CD14-positive monocyte (primary cell): Measurements from ENCODE around the gene SENP2. TPM values are rescaled to one million over a fixed set of nuclear protein-coding genes. Genes with fewer than 3 reads are reported as not detected.
A peak's percentile ranks its signal among the peaks of the same experiment; 100 is the strongest.

Source experiments
- DNase-seq, 3 donors: peaks; one replicate each; pipeline ENCODE4 v3.0.0-alpha.2; 2011 to 2022
- H2AFZ ChIP-seq: 2 replicates; pipeline ENCODE4 v1.6.0; 2012; ENCODE audit warnings: mild to moderate bottlenecking, low read depth, low read length, inconsistent platforms; ENCODE audit not compliant: insufficient read depth, poor library complexity, severe bottlenecking
- H3K27ac ChIP-seq, 2 donors: 1 replicate in 1 of 2; 2 replicates in 1 of 2; pipeline ENCODE4 v1.5.1; 2012 to 2013; ENCODE audit warnings: low read length in 2 of 2, control low read depth in 1 of 2, inconsistent platforms in 1 of 2, low read depth in 1 of 2, mild to moderate bottlenecking in 1 of 2
- H3K27me3 ChIP-seq, 2 donors: one replicate each; pipeline versions ENCODE4 v1.6.0 to v1.6.1; 2011 to 2013; ENCODE audit warnings: low read length in 2 of 2; ENCODE audit not compliant: control insufficient read depth in 2 of 2, insufficient read depth in 2 of 2
- H3K36me3 ChIP-seq, 2 donors: replicated peaks in 1 of 2; 1 replicate in 1 of 2; 2 replicates in 1 of 2; pipeline versions ENCODE4 v1.5.1 to v1.6.1; 2012 to 2013; ENCODE audit warnings: low read length in 2 of 2, control low read depth in 1 of 2, inconsistent platforms in 1 of 2, mild to moderate bottlenecking in 1 of 2; ENCODE audit not compliant: insufficient read depth in 2 of 2, control insufficient read depth in 1 of 2
- H3K4me1 ChIP-seq, 2 donors: 1 replicate in 1 of 2; 2 replicates in 1 of 2; pipeline versions ENCODE4 v1.5.1 to v1.6.1; 2012 to 2013; ENCODE audit warnings: low read length in 2 of 2, control low read depth in 1 of 2, inconsistent platforms in 1 of 2, mild to moderate bottlenecking in 1 of 2, moderate library complexity in 1 of 2; ENCODE audit not compliant: insufficient read depth in 2 of 2, control insufficient read depth in 1 of 2
- H3K4me2 ChIP-seq: replicated peaks from 2 replicates; pipeline ENCODE3; 2012; ENCODE audit warnings: low read length, moderate library complexity, mild to moderate bottlenecking; ENCODE audit not compliant: poor library complexity, severe bottlenecking; ENCODE audit errors: extremely low read depth
- H3K4me3 ChIP-seq, 3 experiments: fragments of 200-600 bp in 1 of 3; sonication (generic) in 1 of 3; replicated peaks in 1 of 3; 1 replicate in 2 of 3; 2 replicates in 1 of 3; pipeline ENCODE4 v1.5.1; 2011 to 2013; ENCODE audit warnings: low read length in 3 of 3, mild to moderate bottlenecking in 3 of 3, control low read depth in 2 of 3, low read depth in 2 of 3, inconsistent platforms in 1 of 3, moderate library complexity in 1 of 3
- H3K79me2 ChIP-seq: 2 replicates; pipeline ENCODE4 v1.6.0; 2012; ENCODE audit warnings: mild to moderate bottlenecking, control low read depth, inconsistent platforms, low read length, moderate library complexity; ENCODE audit not compliant: insufficient read depth
- H3K9ac ChIP-seq: 2 replicates; pipeline ENCODE4 v1.6.0; 2017; ENCODE audit warnings: low read length, mild to moderate bottlenecking; ENCODE audit not compliant: insufficient read depth, poor library complexity, severe bottlenecking
- H3K9me3 ChIP-seq, 2 donors: replicated peaks in 1 of 2; 1 replicate in 1 of 2; 2 replicates in 1 of 2; pipeline versions ENCODE4 v1.5.1 to v1.6.1; 2012 to 2013; ENCODE audit warnings: low read length in 2 of 2, control low read depth in 1 of 2; ENCODE audit not compliant: control insufficient read depth in 1 of 2, insufficient read depth in 1 of 2
- H4K20me1 ChIP-seq: 2 replicates; pipeline ENCODE4 v1.6.0; 2012; ENCODE audit warnings: mild to moderate bottlenecking, low read length, control low read depth, moderate library complexity; ENCODE audit not compliant: insufficient read depth
- H3K27ac Mint-ChIP-seq, 7 donors: one replicate each; pipeline ENCODE4 v1.8.0; 2020; ENCODE audit warnings: mild to moderate bottlenecking in 7 of 7, mixed read lengths in 7 of 7, moderate library complexity in 6 of 7, inconsistent platforms in 2 of 7
- H3K27me3 Mint-ChIP-seq, 3 donors: one replicate each; pipeline ENCODE4 v1.8.0; 2021 to 2022; ENCODE audit warnings: low read depth in 3 of 3, mild to moderate bottlenecking in 3 of 3, mixed read lengths in 3 of 3, moderate library complexity in 3 of 3, inconsistent platforms in 1 of 3
- H3K36me3 Mint-ChIP-seq, 2 donors: one replicate each; pipeline ENCODE4 v1.8.0; 2020; ENCODE audit warnings: mixed read lengths in 2 of 2, inconsistent platforms in 1 of 2, mild to moderate bottlenecking in 1 of 2
- H3K4me1 Mint-ChIP-seq: one replicate; pipeline ENCODE4 v1.8.0; 2020; ENCODE audit warnings: mild to moderate bottlenecking, mixed read lengths
- H3K4me3 Mint-ChIP-seq, 2 donors: one replicate each; pipeline ENCODE4 v1.8.0; 2020; ENCODE audit warnings: mild to moderate bottlenecking in 2 of 2, mixed read lengths in 2 of 2, moderate library complexity in 1 of 2
- H3K9me3 Mint-ChIP-seq, 7 donors: one replicate each; pipeline ENCODE4 v1.8.0; 2020 to 2022; ENCODE audit warnings: mixed read lengths in 7 of 7, mild to moderate bottlenecking in 6 of 7, moderate library complexity in 6 of 7, inconsistent platforms in 2 of 7
- CTCF ChIP-seq: fragments of 200-600 bp; IDR thresholded peaks from one replicate; pipeline ENCODE4 v1.8.0; 2022; ENCODE audit warnings: antibody characterized with exemption, mild to moderate bottlenecking
- WGBS: methylation state at CpG from one replicate; pipeline ENCODE4 v1.1.5; 2013; ENCODE audit warnings: missing lambda C conversion rate; ENCODE audit not compliant: insufficient coverage; 5-methylcytosine and 5-hydroxymethylcytosine counted together
- intact Hi-C, 2 donors: fragments of 100-400 bp; cut with micrococcal nuclease; formaldehyde crosslinking; loops; one replicate each; pipeline versions ENCODE4 v1.15.0 to v1.15.1; 2023
- polyA plus RNA-seq, 3 donors: library from polyadenylated mRNA; depleted of rRNA in 1 of 3; unstranded in 2 of 3; stranded (reverse) in 1 of 3; fragments of 300-500 nt in 2 of 3; fragments of >200 nt in 1 of 3; fragmentation: Illumina TruSeq in 2 of 3; gene quantifications; 1 replicate in 2 of 3; 2 replicates in 1 of 3; pipeline ENCODE4 v1.2.3, GENCODE V29; 2012 to 2021

The SENP2 gene
- polyA plus RNA-seq, 3 donors = 7.1 to 21.0 (median 13.4) TPM

DNA sequence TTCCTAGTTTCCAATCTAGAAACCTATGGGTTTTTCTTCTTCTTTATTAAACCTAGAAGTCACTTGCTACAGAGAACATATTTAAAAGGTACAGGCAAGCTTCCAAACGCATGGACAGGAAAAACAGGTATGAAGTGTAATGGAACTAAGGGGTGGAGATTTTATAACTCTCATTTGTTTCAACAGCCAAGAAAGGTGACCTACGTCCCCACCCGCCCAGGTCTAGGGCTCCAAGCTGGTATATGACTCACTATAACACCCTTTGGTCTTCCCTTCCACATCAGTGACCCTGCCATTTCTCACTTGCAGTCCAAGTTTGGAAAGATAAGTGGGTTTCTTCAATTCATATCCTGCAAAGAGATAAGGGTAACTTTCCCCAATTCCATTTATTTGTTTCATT lies 27.7 kb upstream of the SENP2 start:
- TF ChIP-seq CTCF = no peak
- Mint-ChIP-seq H3K27me3 (peaks cover 0 to 9% (median 3%) of the 10 kb centered on the region in 3 donors), H3K27ac (no peak overlapping the region), H3K9me3 (no peaks in the 10 kb centered on the region), H3K4me1 (peaks cover 26% of the 10 kb centered on the region), H3K4me3 (no peak overlapping the region), H3K36me3 (no peaks in the 10 kb centered on the region)
- no CpG with 5 or more reads among the region's 3 CpGs for WGBS
- Histone ChIP-seq H3K9me3 (no peaks in the 10 kb centered on the region), H3K9ac (no peak overlapping the region), H3K79me2 (no peaks in the 10 kb centered on the region), H3K27me3 (no peaks in the 10 kb centered on the region), H3K4me3 (no peak overlapping the region), H3K4me1 (peaks cover 16 to 29% of the 10 kb centered on the region in 2 donors), H4K20me1 (no peaks in the 10 kb centered on the region), H3K4me2 (no peak overlapping the region), H2AFZ (no peak overlapping the region), H3K36me3 (no peaks in the 10 kb centered on the region), H3K27ac (no peak overlapping the region)
- no peak for DNase-seq
- intact Hi-C loops = no loop called here

GRCh38 chr3:185559706-185560090 lies 26.4 kb upstream of the SENP2 start:
- intact Hi-C loops = no loop called here
- H3K27me3 Mint-ChIP-seq = peaks cover 0 to 9% (median 3%) of the 10 kb centered on the region in 3 donors

More at GRCh38 chr3:185559706-185560090, 26.4 kb upstream of the SENP2 start:
- Histone ChIP-seq H3K9ac (no peak overlapping the region), H2AFZ (peak overlapping the region; percentile 56), H3K79me2 (no peaks in the 10 kb centered on the region), H3K4me2 (no peak overlapping the region), H3K36me3 (no peaks in the 10 kb centered on the region), H3K4me1 (peaks cover 16 to 29% of the 10 kb centered on the region in 2 donors), H4K20me1 (no peaks in the 10 kb centered on the region), H3K27ac (no peak overlapping the region), H3K27me3 (no peaks in the 10 kb centered on the region), H3K4me3 (peak overlapping the region in 1 of 3 experiments; percentile 52), H3K9me3 (no peaks in the 10 kb centered on the region)
- WGBS = 96% methylated on average over 8 of the region's 12 CpGs
- peak overlapping the region in 1 of 7 donors; percentile 13 for H3K27ac Mint-ChIP-seq
- DNase-seq = no peak
- peak overlapping the region; percentile 76 to 81 for H3K4me3 Mint-ChIP-seq
- no peak for TF ChIP-seq CTCF
- H3K36me3 Mint-ChIP-seq = no peaks in the 10 kb centered on the region
- H3K4me1 Mint-ChIP-seq = peaks cover 26% of the 10 kb centered on the region
- no peaks in the 10 kb centered on the region for H3K9me3 Mint-ChIP-seq
